ENCODE data around the gene ZNF578.

- TF ChIP-seq CTCF (IDR thresholded peaks at IDR 0.05) = no peak
- TF ChIP-seq POLR2A (IDR thresholded peaks at IDR 0.05) = no peak
Observed at GRCh38 chr19:52554216-52554971, 101.0 kb downstream of the ZNF578 start.

All from esophagus squamous epithelium (tissue), 4 donors.